ENCODE results near the gene ALPP. TPM values are rescaled to one million over a fixed set of nuclear protein-coding genes. Genes with fewer than 3 reads are reported as not detected.

ALPP gene
- total and polyA plus RNA-seq, 5 donors from 2014 or later, result not detected

DNA sequence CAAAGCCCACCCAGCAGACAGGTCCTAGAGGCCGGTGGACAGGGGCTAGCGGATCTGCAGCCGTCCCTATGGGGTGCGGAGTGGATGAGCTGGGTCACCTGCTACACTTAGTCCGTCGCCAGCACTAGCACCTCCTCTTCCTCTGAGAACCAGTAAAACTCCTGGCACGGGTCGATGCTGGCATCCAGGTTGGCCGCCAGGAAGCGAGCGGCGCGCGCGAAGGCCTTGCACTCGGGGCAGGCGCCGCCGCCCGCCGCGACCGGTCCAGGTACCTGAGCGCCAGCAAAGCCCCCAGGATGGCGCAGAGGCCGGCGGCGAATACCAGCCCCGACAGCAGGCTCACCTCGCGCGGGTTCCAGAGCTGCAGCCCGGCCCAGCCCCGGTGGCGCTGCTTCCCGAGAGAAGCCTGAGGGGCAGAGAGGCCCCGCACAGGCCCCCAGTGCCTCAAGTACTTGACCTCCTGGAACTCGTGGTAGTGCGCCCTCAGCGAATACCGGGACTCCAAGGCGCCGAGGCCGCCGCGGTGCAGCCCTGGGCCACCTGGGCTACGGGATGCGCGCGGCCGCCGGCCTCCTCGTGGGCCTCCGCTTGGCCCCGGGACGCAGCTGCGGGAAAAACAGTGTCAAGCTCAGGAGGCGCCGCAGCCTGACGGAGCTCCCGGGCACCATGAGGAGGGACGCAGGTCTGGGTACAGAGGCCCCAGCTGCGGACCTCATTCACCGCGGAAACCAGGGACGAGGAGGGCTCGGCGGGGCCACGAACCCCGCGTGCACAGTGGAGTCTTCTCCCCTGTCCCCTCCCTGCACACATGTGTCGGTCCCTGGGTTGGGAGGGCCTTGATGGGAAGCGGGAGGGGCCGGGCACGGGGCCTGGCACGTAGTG lies 27.5 kb upstream of the ALPP start:
- Histone ChIP-seq H3K9me3 (ENCODE audit: control insufficient read depth in 2 of 2, low read length in 2 of 2) (no peaks in the 10 kb centered on the region), H3K4me3 (ENCODE audit: low read depth, low read length) (no peak overlapping the region), H3K27ac (ENCODE audit: insufficient read depth, low read length, poor library complexity, severe bottlenecking) (no peak overlapping the region), H3K27me3 (ENCODE audit: control insufficient read depth, insufficient read depth, low read length) (peaks cover 8% of the 10 kb centered on the region), H3K4me1 (ENCODE audit: control insufficient read depth, insufficient read depth, low read length, poor library complexity, severe bottlenecking) (peaks cover 26% of the 10 kb centered on the region), H3K36me3 (ENCODE audit: control insufficient read depth, insufficient read depth, low read length) (no peaks in the 10 kb centered on the region)
- H3K4me3 Mint-ChIP-seq, result no peak overlapping the region
- no peak for DNase-seq
- H3K4me1 Mint-ChIP-seq, result peaks cover 0 to 4% (median 0%) of the 10 kb centered on the region in 4 donors
- H3K36me3 Mint-ChIP-seq, result no peaks in the 10 kb centered on the region
- H3K27me3 Mint-ChIP-seq, result peaks cover 31% of the 10 kb centered on the region
- ATAC-seq (ENCODE audit: low read depth in 2 of 2), result no peak
- no peak overlapping the region for H3K27ac Mint-ChIP-seq
- H3K9me3 Mint-ChIP-seq, result peaks cover 0 to 2% (median 0%) of the 10 kb centered on the region in 7 donors

DNA sequence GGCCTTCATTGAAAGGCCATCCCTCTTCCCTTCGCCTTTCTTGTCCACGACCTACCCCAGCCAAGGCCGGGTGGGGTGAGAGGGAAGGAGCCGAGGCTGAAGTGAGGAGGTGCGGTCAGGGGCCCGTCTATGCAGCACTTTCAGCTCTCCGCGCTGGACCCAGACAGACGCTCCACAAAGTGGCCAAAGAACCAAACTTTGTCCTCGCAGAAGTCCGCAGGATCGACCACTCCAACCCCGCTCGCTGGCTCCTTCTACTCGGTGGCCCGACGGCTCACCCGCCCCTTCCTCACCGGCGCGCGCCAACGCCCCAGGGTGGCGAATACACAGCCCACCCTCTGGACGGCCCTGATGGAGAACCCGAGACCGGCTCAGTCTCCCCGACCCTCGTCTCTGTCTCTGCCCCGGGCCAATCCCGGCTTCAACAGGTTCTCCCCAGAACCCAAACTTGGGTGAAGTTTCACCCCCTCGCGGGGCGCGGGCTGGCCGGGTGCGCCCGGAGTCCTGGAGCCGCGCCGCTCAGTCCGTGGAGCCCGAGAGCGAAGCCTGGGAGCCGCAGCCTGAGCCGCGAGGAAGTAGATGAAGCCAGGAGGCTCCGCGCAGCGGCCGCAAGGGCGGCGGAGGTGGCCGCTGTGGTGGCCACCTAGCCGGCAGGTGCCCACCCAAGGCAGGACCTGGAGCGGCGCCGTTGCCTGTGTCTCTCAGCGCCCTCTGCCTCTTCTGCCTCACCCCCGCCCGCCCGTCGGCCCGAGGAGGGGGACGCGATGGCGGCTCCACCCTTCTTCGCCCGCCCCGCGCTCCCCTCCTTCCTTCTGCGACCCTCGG lies 26.7 kb upstream of the ALPP start:
- Mint-ChIP-seq H3K27me3 (peaks cover 31% of the 10 kb centered on the region), H3K36me3 (peaks cover 3% of the 10 kb centered on the region), H3K9me3 (peaks cover 0 to 2% (median 0%) of the 10 kb centered on the region in 7 donors), H3K4me1 (peaks cover 0 to 4% (median 0%) of the 10 kb centered on the region in 4 donors), H3K4me3 (peak overlapping the region in 1 of 4 donors; percentile 59), H3K27ac (no peak overlapping the region)
- Histone ChIP-seq H3K36me3 (ENCODE audit: control insufficient read depth, insufficient read depth, low read length) (no peaks in the 10 kb centered on the region), H3K4me3 (ENCODE audit: low read depth, low read length) (no peak overlapping the region), H3K27ac (ENCODE audit: insufficient read depth, low read length, poor library complexity, severe bottlenecking) (no peak overlapping the region), H3K9me3 (ENCODE audit: control insufficient read depth in 2 of 2, low read length in 2 of 2) (no peaks in the 10 kb centered on the region), H3K4me1 (ENCODE audit: control insufficient read depth, insufficient read depth, low read length, poor library complexity, severe bottlenecking) (peaks cover 26% of the 10 kb centered on the region), H3K27me3 (ENCODE audit: control insufficient read depth, insufficient read depth, low read length) (peaks cover 8% of the 10 kb centered on the region)
- no peak for ATAC-seq (ENCODE audit: low read depth in 2 of 2)
- no peak for DNase-seq

DNA sequence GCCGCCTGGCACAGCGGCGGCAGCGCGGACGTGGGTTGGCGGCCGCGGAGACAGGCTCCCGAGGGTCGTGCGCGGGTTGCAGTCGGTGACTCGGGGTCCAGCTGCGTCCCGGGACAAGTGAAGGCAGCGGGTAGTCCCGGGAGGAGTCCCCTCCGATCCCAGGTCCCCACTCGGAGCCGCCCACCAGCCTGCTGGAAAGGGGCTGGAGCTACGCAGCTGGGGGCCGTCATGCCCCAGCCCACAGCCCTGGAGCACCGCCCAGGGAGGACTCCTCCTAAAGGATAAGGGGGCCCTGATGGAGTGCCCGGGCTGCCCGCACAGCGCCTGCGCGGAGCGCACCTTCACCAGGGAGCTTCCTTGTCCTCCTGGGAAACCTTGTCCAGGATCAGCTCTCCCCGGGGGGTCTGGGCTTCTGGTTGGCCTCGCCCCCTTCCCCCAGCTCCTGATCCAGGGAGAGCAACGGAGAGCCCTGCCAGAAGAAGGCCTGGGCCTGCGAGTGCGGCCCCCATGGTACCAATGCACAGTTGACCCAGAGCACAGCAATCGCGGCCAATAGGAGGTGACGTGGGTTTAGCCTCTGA lies 25.9 kb upstream of the ALPP start:
- Mint-ChIP-seq H3K27ac (no peak overlapping the region), H3K36me3 (peaks cover 3% of the 10 kb centered on the region), H3K9me3 (peaks cover 0 to 2% (median 0%) of the 10 kb centered on the region in 7 donors), H3K27me3 (peaks cover 31% of the 10 kb centered on the region), H3K4me3 (no peak overlapping the region), H3K4me1 (peaks cover 0 to 4% (median 0%) of the 10 kb centered on the region in 4 donors)
- no peak overlapping the region for H3K27ac ChIP-seq (ENCODE audit: insufficient read depth, low read length, poor library complexity, severe bottlenecking)
- ATAC-seq (ENCODE audit: low read depth in 2 of 2), result no peak
- H3K4me3 ChIP-seq (ENCODE audit: low read depth, low read length), result no peak overlapping the region
- no peaks in the 10 kb centered on the region for H3K36me3 ChIP-seq (ENCODE audit: control insufficient read depth, insufficient read depth, low read length)
- H3K27me3 ChIP-seq (ENCODE audit: control insufficient read depth, insufficient read depth, low read length), result peaks cover 8% of the 10 kb centered on the region
- no peaks in the 10 kb centered on the region for H3K9me3 ChIP-seq (ENCODE audit: control insufficient read depth in 2 of 2, low read length in 2 of 2)
- DNase-seq, result no peak
- H3K4me1 ChIP-seq (ENCODE audit: control insufficient read depth, insufficient read depth, low read length, poor library complexity, severe bottlenecking), result peaks cover 26% of the 10 kb centered on the region

DNA sequence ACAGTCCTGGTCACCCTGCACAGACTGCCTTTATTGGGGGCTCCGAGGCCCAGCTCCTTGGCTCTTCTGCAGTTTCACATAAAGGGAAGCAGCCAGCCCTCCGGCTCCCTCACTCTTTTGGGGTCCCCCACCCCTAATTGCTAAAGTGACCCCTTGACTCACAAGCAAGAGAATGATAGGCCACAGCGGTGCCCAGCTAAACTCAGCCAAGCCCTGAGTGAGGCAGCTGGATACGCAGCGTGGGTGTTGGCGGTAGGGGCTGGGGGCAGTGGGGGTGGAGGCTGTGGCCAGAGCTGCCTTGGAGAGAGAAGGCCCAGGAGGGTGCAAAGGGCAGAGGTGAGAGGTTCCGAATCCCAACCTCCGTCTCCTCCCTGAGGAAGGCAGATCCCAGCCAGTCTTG lies 25.5 kb upstream of the ALPP start:
- DNase-seq, result no peak
- Histone ChIP-seq H3K9me3 (ENCODE audit: control insufficient read depth in 2 of 2, low read length in 2 of 2) (no peaks in the 10 kb centered on the region), H3K36me3 (ENCODE audit: control insufficient read depth, insufficient read depth, low read length) (no peaks in the 10 kb centered on the region), H3K4me3 (ENCODE audit: low read depth, low read length) (no peak overlapping the region), H3K27ac (ENCODE audit: insufficient read depth, low read length, poor library complexity, severe bottlenecking) (no peak overlapping the region), H3K27me3 (ENCODE audit: control insufficient read depth, insufficient read depth, low read length) (peaks cover 8% of the 10 kb centered on the region), H3K4me1 (ENCODE audit: control insufficient read depth, insufficient read depth, low read length, poor library complexity, severe bottlenecking) (peaks cover 26% of the 10 kb centered on the region)
- H3K4me3 Mint-ChIP-seq, result no peak overlapping the region
- H3K4me1 Mint-ChIP-seq, result peaks cover 0 to 4% (median 0%) of the 10 kb centered on the region in 4 donors
- no peak overlapping the region for H3K27ac Mint-ChIP-seq
- peaks cover 27% of the 10 kb centered on the region for H3K27me3 Mint-ChIP-seq
- no peak for ATAC-seq (ENCODE audit: low read depth in 2 of 2)
- H3K9me3 Mint-ChIP-seq, result peaks cover 0 to 2% (median 0%) of the 10 kb centered on the region in 7 donors
- peaks cover 3% of the 10 kb centered on the region for H3K36me3 Mint-ChIP-seq

DNA sequence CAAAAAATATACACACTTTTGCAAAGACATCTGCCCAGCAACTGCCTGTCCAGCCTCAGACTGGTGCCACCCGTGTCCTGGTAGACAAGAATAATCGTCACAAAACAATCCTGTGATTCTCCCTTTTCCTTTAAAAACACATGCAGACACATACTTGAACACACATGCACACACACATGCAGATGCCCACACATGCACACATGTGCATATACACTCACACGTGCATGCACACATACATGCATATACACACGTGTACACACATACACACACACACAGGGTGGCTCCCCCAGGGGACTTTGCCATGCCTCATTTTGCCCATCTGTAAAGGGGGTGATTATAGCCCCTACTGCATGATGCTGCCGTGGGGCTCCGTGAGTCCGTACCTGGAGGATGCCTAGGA lies 24.9 kb upstream of the ALPP start:
- H3K4me3 Mint-ChIP-seq, result no peak overlapping the region

DNA sequence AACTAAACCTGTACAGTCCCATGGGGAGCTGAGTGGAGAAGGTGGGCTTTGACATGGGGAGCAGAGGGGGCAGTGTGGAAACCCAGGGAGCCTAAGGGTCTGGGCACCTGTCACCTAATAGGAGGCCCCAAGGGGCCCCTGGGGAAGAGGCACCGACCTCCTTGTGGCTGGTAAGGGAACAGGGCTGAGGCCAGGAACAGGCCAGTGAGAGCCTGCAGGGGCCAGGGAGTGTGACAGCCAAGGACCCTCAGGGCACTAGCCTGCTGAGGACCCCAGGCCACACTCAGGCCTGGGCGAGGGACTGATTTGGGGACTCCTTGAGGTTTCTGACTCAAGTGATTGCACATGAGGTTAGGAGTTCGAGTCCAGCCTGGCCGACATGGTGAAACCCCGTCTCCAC lies 24.5 kb upstream of the ALPP start:
- Histone ChIP-seq H3K4me3 (ENCODE audit: low read depth, low read length) (no peak overlapping the region), H3K27ac (ENCODE audit: insufficient read depth, low read length, poor library complexity, severe bottlenecking) (no peak overlapping the region), H3K36me3 (ENCODE audit: control insufficient read depth, insufficient read depth, low read length) (no peaks in the 10 kb centered on the region), H3K9me3 (ENCODE audit: control insufficient read depth in 2 of 2, low read length in 2 of 2) (no peaks in the 10 kb centered on the region), H3K4me1 (ENCODE audit: control insufficient read depth, insufficient read depth, low read length, poor library complexity, severe bottlenecking) (peaks cover 25% of the 10 kb centered on the region), H3K27me3 (ENCODE audit: control insufficient read depth, insufficient read depth, low read length) (peaks cover 8% of the 10 kb centered on the region)
- no peak for ATAC-seq (ENCODE audit: low read depth in 2 of 2)
- peaks cover 0 to 4% (median 0%) of the 10 kb centered on the region in 4 donors for H3K4me1 Mint-ChIP-seq
- no peak overlapping the region for H3K27ac Mint-ChIP-seq
- H3K4me3 Mint-ChIP-seq, result no peak overlapping the region
- DNase-seq, result no peak
- peaks cover 3% of the 10 kb centered on the region for H3K36me3 Mint-ChIP-seq
- peaks cover 0 to 2% (median 0%) of the 10 kb centered on the region in 7 donors for H3K9me3 Mint-ChIP-seq
- peaks cover 26% of the 10 kb centered on the region for H3K27me3 Mint-ChIP-seq

More for the DNA sequence above, 24.9 kb upstream of the ALPP start:
- H3K27me3 ChIP-seq (ENCODE audit: control insufficient read depth, insufficient read depth, low read length), result peaks cover 8% of the 10 kb centered on the region
- H3K4me1 ChIP-seq (ENCODE audit: control insufficient read depth, insufficient read depth, low read length, poor library complexity, severe bottlenecking), result peaks cover 26% of the 10 kb centered on the region
- Mint-ChIP-seq H3K36me3 (peaks cover 3% of the 10 kb centered on the region), H3K27ac (no peak overlapping the region), H3K4me1 (peaks cover 0 to 4% (median 0%) of the 10 kb centered on the region in 4 donors), H3K9me3 (peaks cover 0 to 2% (median 0%) of the 10 kb centered on the region in 7 donors), H3K27me3 (peaks cover 26% of the 10 kb centered on the region)
- no peak overlapping the region for H3K4me3 ChIP-seq (ENCODE audit: low read depth, low read length)
- no peaks in the 10 kb centered on the region for H3K9me3 ChIP-seq (ENCODE audit: control insufficient read depth in 2 of 2, low read length in 2 of 2)
- no peak overlapping the region for H3K27ac ChIP-seq (ENCODE audit: insufficient read depth, low read length, poor library complexity, severe bottlenecking)
- ATAC-seq (ENCODE audit: low read depth in 2 of 2) (no peak), DNase-seq (no peak)
- H3K36me3 ChIP-seq (ENCODE audit: control insufficient read depth, insufficient read depth, low read length), result no peaks in the 10 kb centered on the region

DNA sequence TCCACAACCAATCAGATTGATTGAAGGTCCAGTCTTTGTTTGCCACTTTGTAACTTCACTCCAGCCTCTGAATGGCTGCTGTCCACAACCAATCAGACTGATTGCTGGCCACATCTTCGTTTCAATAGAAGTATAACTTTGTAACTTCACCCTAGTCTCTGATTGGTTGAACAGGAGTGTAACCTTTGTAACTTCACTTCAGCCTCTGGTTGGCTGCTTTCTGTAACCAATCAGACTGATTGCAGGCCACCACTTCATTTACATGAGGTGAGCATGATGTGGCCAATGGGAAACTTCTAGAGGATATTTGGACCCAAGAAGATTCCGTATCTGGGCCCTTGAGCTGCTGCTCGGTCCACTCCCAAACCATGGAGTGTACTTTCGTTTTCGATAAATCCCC lies 16.9 kb upstream of the ALPP start:
- H3K9me3 Mint-ChIP-seq, result peaks cover 0 to 1% (median 0%) of the 10 kb centered on the region in 7 donors
- H3K27me3 ChIP-seq (ENCODE audit: control insufficient read depth, insufficient read depth, low read length), result no peaks in the 10 kb centered on the region
- ATAC-seq (ENCODE audit: low read depth in 2 of 2), result no peak
- H3K27ac ChIP-seq (ENCODE audit: insufficient read depth, low read length, poor library complexity, severe bottlenecking), result no peak overlapping the region
- peaks cover 8% of the 10 kb centered on the region for H3K4me1 ChIP-seq (ENCODE audit: control insufficient read depth, insufficient read depth, low read length, poor library complexity, severe bottlenecking)
- no peaks in the 10 kb centered on the region for H3K9me3 ChIP-seq (ENCODE audit: control insufficient read depth in 2 of 2, low read length in 2 of 2)
- no peak for DNase-seq
- no peaks in the 10 kb centered on the region for H3K27me3 Mint-ChIP-seq
- H3K4me3 Mint-ChIP-seq, result no peak overlapping the region
- no peak overlapping the region for H3K4me3 ChIP-seq (ENCODE audit: low read depth, low read length)
- H3K27ac Mint-ChIP-seq, result no peak overlapping the region
- no peaks in the 10 kb centered on the region for H3K36me3 ChIP-seq (ENCODE audit: control insufficient read depth, insufficient read depth, low read length)
- H3K36me3 Mint-ChIP-seq, result no peaks in the 10 kb centered on the region
- peaks cover 0 to 29% (median 7%) of the 10 kb centered on the region in 4 donors for H3K4me1 Mint-ChIP-seq
